ENCODE data around the gene GABBR2.

The GABBR2 gene

DNA sequence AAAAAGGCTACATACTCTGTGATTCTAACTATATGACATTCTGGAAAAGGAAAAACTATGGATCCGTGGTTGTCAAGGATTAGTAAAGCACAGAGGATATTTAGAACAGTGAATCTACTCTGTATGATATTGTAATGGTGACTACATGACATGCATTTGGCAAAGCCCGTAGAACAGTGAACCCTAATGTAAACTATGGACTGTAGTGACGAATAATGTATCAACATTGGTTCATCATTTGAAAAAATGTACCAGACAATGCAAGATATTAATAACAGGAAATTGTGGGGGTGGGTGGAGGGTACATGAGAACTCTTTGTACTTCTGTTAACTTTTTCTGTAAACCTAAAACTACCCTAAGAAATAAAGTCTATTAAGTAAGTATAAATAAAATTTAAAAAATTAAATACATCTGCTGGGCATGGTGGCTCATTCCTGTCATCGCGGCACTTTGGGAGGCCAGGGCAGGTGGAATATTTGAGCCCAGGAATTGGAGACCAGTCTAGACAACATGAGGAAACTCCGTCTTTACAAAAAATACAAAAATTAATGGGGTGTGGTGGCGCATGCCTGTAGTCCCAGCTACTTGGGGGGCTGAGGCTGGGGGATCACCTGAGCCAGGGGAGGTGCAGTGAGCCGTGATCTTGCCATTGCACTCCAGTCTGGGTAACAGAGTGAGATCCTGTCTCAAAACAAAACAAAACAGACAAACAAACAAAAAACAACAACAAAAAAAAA, 351.6 kb downstream of the GABBR2 start:
- Mint-ChIP-seq H3K27me3 (peaks cover 22% of the 10 kb centered on the region), H3K4me1 (ENCODE audit: low read depth) (no peaks in the 10 kb centered on the region), H3K27ac (no peak overlapping the region), H3K36me3 (ENCODE audit: low read depth) (no peaks in the 10 kb centered on the region), H3K9me3 (peaks cover under 1% of the 10 kb centered on the region), H3K4me3 (no peak overlapping the region)
- DNase-seq = no peak

DNA sequence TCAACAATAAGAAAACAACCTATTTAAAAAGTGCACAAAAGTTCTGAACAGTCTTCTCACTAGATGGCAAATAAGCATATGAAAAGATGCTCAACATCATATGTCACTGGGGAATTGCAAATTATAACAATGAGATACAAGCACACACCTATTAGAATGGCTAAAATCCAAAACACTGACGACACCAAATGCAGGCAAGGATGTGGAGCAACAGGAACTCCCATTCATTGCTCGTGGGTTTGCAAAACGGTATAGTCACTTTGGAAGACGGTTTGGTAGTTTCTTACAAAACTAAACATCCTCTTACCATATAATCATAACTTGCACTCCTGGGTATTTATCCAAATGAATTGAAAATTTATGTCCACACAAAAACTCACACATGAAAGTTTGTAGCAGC, 352.4 kb downstream of the GABBR2 start:
- Mint-ChIP-seq H3K27ac (no peak overlapping the region), H3K27me3 (peaks cover 30% of the 10 kb centered on the region), H3K9me3 (peaks cover 7% of the 10 kb centered on the region), H3K36me3 (ENCODE audit: low read depth) (no peaks in the 10 kb centered on the region), H3K4me3 (no peak overlapping the region), H3K4me1 (ENCODE audit: low read depth) (no peaks in the 10 kb centered on the region)
- no peak for DNase-seq

DNA sequence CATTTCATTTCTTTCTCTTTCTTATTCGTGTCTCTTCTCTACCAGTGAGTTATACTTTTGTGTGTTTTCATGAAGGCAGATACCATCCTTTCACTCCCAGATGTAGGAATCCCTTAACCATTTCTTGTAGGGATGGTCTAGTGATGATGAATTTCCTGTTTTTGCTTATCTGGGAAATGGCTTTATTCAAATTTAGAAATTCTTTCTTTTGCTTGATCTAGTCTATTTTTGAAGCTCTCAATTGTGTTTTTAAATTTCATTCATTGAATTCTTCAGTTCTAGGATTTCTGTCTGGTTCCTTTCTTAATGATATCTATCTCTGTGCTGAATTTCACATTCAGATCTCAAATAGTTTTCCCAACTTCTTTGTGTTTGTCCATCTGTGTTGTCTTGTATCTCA, 357.4 kb downstream of the GABBR2 start:
- H3K4me3 Mint-ChIP-seq = no peak overlapping the region
- no peak overlapping the region for H3K27ac Mint-ChIP-seq
- no peak for DNase-seq
- no peaks in the 10 kb centered on the region for H3K4me1 Mint-ChIP-seq (ENCODE audit: low read depth)
- peaks cover 55% of the 10 kb centered on the region for H3K27me3 Mint-ChIP-seq
- H3K9me3 Mint-ChIP-seq = peaks cover 18% of the 10 kb centered on the region
- H3K36me3 Mint-ChIP-seq (ENCODE audit: low read depth) = no peaks in the 10 kb centered on the region

DNA sequence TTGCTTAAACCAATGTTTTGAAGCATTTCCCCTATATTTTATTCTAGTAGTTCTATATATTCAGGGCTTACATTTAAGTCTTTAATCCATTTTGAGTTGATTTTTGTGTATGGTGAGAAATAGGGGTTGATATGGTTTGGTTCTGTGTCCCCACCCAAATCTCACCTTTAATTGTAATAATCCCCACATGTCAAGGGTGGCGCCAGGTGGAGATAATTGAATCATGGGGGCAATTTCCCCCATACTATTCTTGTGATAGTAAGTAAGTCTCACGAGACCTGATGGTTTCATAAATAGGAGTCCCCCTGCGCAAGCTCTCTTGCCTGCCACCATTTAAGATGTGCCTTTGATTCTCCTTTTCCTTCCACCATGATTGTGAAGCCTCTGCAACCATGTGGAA, 361.1 kb downstream of the GABBR2 start:
- Mint-ChIP-seq H3K36me3 (ENCODE audit: low read depth) (no peaks in the 10 kb centered on the region), H3K4me1 (ENCODE audit: low read depth) (no peaks in the 10 kb centered on the region), H3K27me3 (peaks cover 53% of the 10 kb centered on the region), H3K9me3 (peaks cover 18% of the 10 kb centered on the region), H3K4me3 (no peak overlapping the region), H3K27ac (no peak overlapping the region)
- DNase-seq = no peak

DNA sequence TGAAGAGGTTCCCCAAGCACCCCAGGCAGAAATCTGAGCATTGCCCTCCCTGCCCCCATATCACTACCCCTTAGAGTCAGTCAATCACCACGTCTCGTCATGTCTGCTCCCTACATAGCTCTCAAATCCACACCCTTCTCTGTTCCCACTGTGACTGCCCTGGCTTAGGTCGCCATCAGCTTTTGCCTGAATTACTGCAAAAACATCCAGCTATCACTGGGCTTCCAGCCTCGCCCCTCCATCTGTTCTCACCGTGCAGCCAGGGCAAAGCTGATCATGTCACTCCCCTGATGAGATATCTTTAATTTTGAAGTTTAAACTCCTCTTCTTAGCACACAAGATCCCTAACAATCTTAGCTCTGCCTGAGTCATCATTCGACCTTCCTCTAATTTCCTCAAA, 363.7 kb downstream of the GABBR2 start:
- Mint-ChIP-seq H3K4me1 (ENCODE audit: low read depth) (no peaks in the 10 kb centered on the region), H3K9me3 (peaks cover 2% of the 10 kb centered on the region)

DNA sequence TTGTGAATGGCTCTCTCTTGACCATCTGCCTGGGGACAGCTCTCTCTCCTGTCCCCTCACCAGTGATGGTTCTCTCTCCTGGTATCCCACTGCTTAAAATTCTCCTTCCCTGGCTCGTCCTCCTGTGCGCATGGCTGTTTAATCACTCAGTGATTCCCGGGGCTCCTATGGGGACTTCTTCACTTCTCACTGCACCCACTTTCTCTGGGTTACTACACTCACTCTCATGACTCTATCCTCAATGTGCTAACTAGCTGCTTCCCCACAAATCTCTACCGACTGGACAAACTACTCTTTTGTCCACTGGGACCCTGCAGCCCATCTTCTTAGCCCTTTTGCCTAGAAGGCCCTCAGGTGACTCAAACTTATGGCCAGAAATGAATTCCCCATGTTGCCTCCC, 364.2 kb downstream of the GABBR2 start:
- no peak for DNase-seq

More for the DNA sequence above, 363.7 kb downstream of the GABBR2 start:
- H3K27me3 Mint-ChIP-seq = peaks cover 42% of the 10 kb centered on the region
- no peak for DNase-seq
- no peaks in the 10 kb centered on the region for H3K36me3 Mint-ChIP-seq (ENCODE audit: low read depth)
- no peak overlapping the region for H3K4me3 Mint-ChIP-seq
- no peak overlapping the region for H3K27ac Mint-ChIP-seq

DNA sequence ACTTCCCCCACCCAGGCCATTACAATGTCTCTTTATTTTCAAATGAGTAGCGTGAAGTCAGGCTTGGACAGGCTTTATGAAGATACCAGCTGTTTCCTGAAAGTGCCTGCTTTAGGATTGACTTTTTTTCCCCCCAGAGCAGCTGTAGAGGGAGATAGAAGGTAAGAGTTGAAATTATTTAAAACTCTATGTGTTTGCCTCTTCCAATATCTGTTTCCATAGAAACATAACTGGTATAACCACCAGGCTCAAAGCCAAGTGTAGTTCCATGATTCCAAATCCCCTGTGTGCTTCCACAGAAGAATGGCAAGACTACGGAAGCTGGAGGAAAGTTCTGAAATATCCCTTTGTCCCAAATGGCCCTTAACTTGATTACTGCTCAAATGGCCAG, 365.9 kb downstream of the GABBR2 start:
- peaks cover under 1% of the 10 kb centered on the region for H3K9me3 Mint-ChIP-seq
- H3K36me3 Mint-ChIP-seq (ENCODE audit: low read depth) = no peaks in the 10 kb centered on the region
- no peaks in the 10 kb centered on the region for H3K4me1 Mint-ChIP-seq (ENCODE audit: low read depth)
- no peak for DNase-seq
- H3K27ac Mint-ChIP-seq = no peak overlapping the region
- no peak overlapping the region for H3K4me3 Mint-ChIP-seq
- peaks cover 34% of the 10 kb centered on the region for H3K27me3 Mint-ChIP-seq

More for the DNA sequence above, 364.2 kb downstream of the GABBR2 start:
- Mint-ChIP-seq H3K9me3 (peaks cover 2% of the 10 kb centered on the region), H3K4me3 (no peak overlapping the region), H3K4me1 (ENCODE audit: low read depth) (no peaks in the 10 kb centered on the region), H3K27ac (no peak overlapping the region), H3K27me3 (peaks cover 38% of the 10 kb centered on the region), H3K36me3 (ENCODE audit: low read depth) (no peaks in the 10 kb centered on the region)

DNA sequence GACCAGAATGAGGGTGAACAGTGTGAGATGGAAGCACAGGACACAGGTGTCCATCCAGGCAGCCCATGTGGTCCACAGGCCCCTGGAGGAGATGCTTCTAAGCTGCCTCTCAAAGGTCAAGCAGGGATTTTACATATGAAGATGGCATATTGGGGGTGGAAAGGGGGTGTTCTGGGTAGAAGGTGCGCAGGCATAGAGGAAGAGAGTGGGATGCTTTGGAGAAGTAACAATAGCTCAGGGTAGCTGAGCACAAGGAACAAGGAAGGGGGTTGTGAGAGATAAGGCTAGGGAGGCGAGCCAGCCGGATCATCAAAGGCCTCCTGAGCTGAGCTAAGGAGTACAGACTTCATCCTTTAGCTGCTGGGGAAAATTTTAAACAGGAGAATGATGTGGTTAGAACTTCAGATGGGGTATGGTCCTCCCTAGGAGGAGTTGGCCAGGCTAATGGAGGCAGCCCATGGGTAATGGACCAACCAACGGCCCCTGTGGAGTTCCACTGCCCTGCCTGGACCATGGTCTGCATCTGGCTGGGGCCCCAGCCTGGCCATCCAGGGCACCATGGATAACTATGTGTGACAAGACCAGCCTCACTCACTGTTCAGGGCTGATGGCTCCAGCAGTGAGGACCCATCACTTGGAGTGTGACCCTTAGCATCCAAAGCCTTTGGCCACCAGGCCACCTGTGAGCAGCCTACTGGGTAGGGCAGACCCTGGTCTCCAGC, 366.5 kb downstream of the GABBR2 start:
- no peak for DNase-seq
- Mint-ChIP-seq H3K27ac (no peak overlapping the region), H3K4me1 (ENCODE audit: low read depth) (no peaks in the 10 kb centered on the region), H3K36me3 (ENCODE audit: low read depth) (no peaks in the 10 kb centered on the region), H3K27me3 (peaks cover 30% of the 10 kb centered on the region), H3K9me3 (no peaks in the 10 kb centered on the region), H3K4me3 (no peak overlapping the region)

DNA sequence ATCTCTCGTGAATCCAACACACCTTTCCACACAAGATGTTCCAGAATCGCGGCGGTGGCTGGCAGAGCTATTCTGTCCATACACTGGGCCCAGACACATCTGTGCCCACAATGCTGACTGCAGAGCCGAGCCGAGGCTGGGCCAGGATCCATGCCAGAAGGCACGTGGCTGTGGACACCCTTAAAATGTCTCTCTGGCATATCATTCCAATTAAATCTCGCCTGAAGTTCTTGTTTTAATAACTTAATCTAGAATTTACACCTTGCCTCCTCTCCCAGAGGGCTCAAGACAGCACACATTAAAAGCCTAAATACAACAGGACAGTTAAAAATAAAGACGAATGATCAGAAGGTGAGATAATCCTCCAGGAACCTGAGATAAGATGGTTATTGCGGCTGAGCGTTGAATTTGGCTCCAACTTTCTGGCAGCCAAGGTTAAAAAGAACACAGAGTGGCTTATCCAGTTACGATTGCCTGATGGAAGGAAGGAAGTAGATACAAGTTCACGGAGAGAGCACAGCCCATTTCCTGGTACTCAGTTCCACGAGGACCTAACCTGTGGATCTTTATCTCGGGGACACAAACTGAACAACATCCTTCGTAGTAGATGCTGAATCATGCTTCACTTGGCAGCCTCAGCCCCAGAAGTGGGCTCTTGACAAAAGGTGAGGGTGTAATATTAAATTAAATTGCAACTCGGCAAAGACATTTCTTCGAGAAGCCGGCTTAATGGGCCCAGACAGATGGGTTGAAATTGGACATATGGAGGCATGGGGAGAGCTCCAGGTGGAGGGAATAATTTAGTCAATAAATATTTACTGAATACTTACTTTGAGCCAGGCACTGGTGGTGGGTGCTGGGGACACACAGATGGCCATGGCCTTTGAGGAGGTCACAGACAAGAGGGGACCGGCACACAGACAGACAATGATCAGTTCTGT, 367.3 kb downstream of the GABBR2 start:
- H3K27me3 Mint-ChIP-seq = peaks cover 24% of the 10 kb centered on the region
- no peak overlapping the region for H3K4me3 Mint-ChIP-seq
- H3K27ac Mint-ChIP-seq = no peak overlapping the region
- DNase-seq = no peak
- no peaks in the 10 kb centered on the region for H3K36me3 Mint-ChIP-seq (ENCODE audit: low read depth)
- H3K9me3 Mint-ChIP-seq = no peaks in the 10 kb centered on the region
- H3K4me1 Mint-ChIP-seq (ENCODE audit: low read depth) = no peaks in the 10 kb centered on the region

DNA sequence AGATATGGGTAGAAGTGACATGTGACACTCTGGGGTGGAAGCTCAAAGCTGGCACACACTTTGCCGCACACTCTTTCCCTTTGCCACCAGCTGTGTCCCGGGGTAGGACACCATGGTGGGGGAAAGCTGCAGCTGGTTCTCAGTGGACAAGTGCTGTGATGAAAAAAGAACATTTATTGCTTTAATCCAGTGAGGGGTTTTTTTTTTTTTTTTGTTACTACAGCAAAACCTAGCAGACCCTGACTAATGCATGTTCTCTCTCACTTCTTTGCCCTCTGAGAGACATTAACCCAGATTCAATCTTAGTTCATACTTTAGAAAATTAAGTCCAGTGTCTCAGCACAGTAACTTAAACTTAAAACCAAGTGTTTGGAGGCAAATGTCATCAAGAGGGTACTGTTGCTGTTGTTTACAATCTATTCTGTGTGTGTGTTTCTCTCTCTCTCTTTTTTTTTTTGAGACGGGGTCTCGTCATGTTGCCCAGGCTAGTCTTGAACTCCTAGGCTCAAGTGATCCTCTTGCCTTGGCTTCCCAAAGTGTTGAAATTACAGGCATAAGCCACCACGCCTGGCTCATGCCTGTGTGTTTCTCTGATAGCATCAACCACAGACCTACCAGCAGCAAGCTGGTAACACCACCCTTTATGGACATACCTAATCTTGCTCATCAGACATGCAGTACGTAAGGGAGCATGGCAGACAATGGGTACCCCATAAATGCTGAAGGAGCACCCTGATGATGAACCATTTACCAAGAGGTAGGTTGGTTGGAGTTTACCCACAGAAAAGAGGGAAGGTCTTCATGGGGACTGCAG, 368.5 kb downstream of the GABBR2 start:
- H3K4me3 Mint-ChIP-seq = no peak overlapping the region
- H3K36me3 Mint-ChIP-seq (ENCODE audit: low read depth) = no peaks in the 10 kb centered on the region
- no peak overlapping the region for H3K27ac Mint-ChIP-seq
- H3K4me1 Mint-ChIP-seq (ENCODE audit: low read depth) = no peaks in the 10 kb centered on the region
- H3K27me3 Mint-ChIP-seq = peaks cover 29% of the 10 kb centered on the region
- no peak for DNase-seq
- H3K9me3 Mint-ChIP-seq = no peaks in the 10 kb centered on the region

DNA sequence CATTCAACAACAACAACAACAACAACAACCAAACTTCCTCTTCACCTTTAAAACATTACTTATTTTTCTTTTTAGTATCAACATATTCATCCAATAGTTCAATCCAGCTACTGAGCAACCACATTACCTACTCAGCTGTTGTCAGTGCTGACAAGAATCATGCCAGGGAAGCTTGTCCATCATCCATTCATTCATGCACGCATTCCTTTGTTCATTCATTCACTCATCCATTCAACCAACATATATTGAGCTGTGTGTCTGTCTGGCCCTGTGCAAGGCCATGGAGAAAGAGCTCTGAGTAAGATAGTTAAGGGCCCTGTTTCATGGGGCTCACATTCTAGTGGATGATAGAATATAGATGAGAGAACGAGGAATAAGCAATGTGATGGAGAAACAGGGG, 373.1 kb downstream of the GABBR2 start:
- Mint-ChIP-seq H3K9me3 (no peaks in the 10 kb centered on the region), H3K4me1 (ENCODE audit: low read depth) (no peaks in the 10 kb centered on the region), H3K27ac (no peak overlapping the region), H3K36me3 (ENCODE audit: low read depth) (no peaks in the 10 kb centered on the region), H3K27me3 (peaks cover 19% of the 10 kb centered on the region), H3K4me3 (no peak overlapping the region)
- DNase-seq = no peak

DNA sequence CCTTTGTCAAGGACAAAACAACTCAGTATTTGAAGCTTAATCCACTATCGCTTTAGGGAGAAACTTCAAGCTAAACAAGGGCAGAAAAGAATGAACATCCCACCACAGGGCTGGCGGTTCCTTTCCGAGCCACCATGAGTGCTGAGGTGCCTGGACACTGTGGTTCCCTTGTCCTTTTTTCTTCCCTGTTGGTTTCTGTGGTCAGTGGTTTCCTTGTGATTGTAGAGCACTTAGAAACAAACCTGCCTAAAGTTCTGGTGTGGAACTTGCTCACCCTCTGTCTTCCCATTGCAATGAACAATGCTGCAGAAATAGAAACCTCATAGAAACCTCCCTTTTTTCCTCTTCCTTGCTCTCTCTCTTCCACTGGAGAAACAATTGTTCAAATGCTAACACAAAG, 373.9 kb downstream of the GABBR2 start:
- DNase-seq = no peak
- Mint-ChIP-seq H3K4me1 (ENCODE audit: low read depth) (no peaks in the 10 kb centered on the region), H3K4me3 (no peak overlapping the region), H3K27me3 (peaks cover 19% of the 10 kb centered on the region), H3K36me3 (ENCODE audit: low read depth) (no peaks in the 10 kb centered on the region), H3K9me3 (no peaks in the 10 kb centered on the region), H3K27ac (no peak overlapping the region)

DNA sequence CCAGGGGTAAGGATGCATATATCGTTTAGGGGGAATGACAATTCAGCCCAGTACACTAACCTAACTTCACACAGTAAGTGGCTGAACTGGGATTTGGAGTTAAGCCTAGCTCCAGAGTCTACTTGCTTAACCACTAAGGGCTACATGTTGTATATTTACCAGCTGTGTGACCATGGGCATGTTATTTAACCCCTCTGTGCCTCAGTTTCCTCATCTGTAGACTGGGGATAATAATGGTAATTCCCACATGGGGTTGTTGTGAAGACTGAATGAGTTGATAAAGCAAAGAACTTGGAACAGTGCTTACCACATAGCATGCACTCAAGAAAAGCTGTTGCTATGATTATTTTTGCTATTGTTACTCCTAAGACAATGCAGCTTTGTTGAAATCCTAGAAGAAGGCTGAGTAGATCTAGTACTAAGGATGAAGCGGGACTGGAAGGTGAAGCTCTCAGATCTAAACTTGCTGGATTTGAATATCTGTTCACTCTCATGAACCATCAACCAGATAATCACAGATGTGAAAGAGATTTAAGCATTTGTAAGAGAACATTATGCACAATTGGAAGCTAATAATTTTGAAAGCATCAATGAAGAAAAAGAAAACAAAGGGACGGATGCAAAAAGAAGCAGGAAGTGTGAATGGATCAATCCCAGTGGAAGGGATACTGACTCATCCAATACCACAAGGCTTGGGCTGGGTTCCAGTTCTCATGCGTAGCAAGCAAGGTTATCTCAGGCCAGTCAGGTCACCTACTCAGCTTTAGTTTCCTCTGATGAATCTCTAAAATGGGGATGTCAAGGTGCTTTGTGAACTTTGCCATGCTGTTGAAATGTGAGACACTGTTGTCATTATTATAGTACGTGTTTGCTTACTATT, 374.8 kb downstream of the GABBR2 start:
- Mint-ChIP-seq H3K4me3 (no peak overlapping the region), H3K27ac (no peak overlapping the region), H3K4me1 (ENCODE audit: low read depth) (no peaks in the 10 kb centered on the region)

More for the DNA sequence above, 374.8 kb downstream of the GABBR2 start:
- Mint-ChIP-seq H3K36me3 (ENCODE audit: low read depth) (no peaks in the 10 kb centered on the region), H3K9me3 (no peaks in the 10 kb centered on the region), H3K27me3 (peaks cover 16% of the 10 kb centered on the region)
- DNase-seq = no peak

Measured in activated T-cell treated with anti-CD3 and anti-CD28 coated beads, Interleukin-2, amount 50 U/mL, for 24 hours (primary cell).